Liver (tissue), 3 donors: ENCODE measurements around the gene GLP2R.

Experiments used
- RAD21 ChIP-seq, 2 donors: IDR thresholded peaks; 2 replicates each; pipeline ENCODE4 v1.6.1; 2016; ENCODE audit warnings: antibody characterized with exemption in 2 of 2, mild to moderate bottlenecking in 2 of 2
- TAF1 ChIP-seq: conservative IDR thresholded peaks from 2 replicates; pipeline ENCODE4 v1.6.1; 2016; ENCODE audit warnings: antibody characterized with exemption, mild to moderate bottlenecking
- TF ChIP-seq, protein P1 (sequence below): fragments of 150-350 bp; IDR thresholded peaks from 2 replicates; pipeline ENCODE4 v1.5.1; 2017; ENCODE audit warnings: improper control_type of control experiment, low read depth, low read length; ENCODE audit not compliant: missing input control
- TF ChIP-seq, protein P2 (sequence below): IDR thresholded peaks from 2 replicates; pipeline ENCODE4 v1.6.1; 2016; ENCODE audit warnings: antibody characterized with exemption, mild to moderate bottlenecking
- TF ChIP-seq, protein P3 (sequence below): IDR thresholded peaks from 2 replicates; pipeline ENCODE4 v1.6.1; 2016; ENCODE audit warnings: antibody characterized with exemption
- TF ChIP-seq, protein P4 (sequence below): IDR thresholded peaks from 2 replicates; pipeline ENCODE4 v1.6.1; 2016; ENCODE audit warnings: antibody characterized with exemption
- donor health status: healthy.
- donor health status: healthy.

DNA sequence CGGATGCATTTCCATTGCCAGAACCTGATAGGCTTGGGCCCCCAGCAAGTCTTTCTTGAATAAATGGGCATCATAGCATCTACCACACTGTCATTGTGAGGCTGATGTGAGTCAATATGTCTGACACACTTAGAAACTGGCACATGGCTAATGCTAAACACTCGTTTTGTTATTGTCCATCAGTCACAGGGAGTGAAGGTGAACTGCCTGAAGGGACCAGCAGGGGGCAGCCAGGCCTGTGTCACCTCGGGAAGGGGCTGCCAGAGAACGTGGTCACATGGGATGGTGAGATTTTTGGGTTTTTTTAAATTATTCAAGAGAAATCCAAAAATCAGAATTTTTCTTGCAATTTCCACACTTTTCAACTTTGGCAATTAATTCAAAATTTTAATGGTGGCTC lies 80.2 kb downstream of the GLP2R start:
- TF ChIP-seq, protein P1, sequence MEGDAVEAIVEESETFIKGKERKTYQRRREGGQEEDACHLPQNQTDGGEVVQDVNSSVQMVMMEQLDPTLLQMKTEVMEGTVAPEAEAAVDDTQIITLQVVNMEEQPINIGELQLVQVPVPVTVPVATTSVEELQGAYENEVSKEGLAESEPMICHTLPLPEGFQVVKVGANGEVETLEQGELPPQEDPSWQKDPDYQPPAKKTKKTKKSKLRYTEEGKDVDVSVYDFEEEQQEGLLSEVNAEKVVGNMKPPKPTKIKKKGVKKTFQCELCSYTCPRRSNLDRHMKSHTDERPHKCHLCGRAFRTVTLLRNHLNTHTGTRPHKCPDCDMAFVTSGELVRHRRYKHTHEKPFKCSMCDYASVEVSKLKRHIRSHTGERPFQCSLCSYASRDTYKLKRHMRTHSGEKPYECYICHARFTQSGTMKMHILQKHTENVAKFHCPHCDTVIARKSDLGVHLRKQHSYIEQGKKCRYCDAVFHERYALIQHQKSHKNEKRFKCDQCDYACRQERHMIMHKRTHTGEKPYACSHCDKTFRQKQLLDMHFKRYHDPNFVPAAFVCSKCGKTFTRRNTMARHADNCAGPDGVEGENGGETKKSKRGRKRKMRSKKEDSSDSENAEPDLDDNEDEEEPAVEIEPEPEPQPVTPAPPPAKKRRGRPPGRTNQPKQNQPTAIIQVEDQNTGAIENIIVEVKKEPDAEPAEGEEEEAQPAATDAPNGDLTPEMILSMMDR, result peak; percentile 36
- TF ChIP-seq, protein P2, sequence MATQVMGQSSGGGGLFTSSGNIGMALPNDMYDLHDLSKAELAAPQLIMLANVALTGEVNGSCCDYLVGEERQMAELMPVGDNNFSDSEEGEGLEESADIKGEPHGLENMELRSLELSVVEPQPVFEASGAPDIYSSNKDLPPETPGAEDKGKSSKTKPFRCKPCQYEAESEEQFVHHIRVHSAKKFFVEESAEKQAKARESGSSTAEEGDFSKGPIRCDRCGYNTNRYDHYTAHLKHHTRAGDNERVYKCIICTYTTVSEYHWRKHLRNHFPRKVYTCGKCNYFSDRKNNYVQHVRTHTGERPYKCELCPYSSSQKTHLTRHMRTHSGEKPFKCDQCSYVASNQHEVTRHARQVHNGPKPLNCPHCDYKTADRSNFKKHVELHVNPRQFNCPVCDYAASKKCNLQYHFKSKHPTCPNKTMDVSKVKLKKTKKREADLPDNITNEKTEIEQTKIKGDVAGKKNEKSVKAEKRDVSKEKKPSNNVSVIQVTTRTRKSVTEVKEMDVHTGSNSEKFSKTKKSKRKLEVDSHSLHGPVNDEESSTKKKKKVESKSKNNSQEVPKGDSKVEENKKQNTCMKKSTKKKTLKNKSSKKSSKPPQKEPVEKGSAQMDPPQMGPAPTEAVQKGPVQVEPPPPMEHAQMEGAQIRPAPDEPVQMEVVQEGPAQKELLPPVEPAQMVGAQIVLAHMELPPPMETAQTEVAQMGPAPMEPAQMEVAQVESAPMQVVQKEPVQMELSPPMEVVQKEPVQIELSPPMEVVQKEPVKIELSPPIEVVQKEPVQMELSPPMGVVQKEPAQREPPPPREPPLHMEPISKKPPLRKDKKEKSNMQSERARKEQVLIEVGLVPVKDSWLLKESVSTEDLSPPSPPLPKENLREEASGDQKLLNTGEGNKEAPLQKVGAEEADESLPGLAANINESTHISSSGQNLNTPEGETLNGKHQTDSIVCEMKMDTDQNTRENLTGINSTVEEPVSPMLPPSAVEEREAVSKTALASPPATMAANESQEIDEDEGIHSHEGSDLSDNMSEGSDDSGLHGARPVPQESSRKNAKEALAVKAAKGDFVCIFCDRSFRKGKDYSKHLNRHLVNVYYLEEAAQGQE, result no peak
- TF ChIP-seq, protein P3, sequence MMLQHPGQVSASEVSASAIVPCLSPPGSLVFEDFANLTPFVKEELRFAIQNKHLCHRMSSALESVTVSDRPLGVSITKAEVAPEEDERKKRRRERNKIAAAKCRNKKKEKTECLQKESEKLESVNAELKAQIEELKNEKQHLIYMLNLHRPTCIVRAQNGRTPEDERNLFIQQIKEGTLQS, result no peak
- TF ChIP-seq, protein P4, sequence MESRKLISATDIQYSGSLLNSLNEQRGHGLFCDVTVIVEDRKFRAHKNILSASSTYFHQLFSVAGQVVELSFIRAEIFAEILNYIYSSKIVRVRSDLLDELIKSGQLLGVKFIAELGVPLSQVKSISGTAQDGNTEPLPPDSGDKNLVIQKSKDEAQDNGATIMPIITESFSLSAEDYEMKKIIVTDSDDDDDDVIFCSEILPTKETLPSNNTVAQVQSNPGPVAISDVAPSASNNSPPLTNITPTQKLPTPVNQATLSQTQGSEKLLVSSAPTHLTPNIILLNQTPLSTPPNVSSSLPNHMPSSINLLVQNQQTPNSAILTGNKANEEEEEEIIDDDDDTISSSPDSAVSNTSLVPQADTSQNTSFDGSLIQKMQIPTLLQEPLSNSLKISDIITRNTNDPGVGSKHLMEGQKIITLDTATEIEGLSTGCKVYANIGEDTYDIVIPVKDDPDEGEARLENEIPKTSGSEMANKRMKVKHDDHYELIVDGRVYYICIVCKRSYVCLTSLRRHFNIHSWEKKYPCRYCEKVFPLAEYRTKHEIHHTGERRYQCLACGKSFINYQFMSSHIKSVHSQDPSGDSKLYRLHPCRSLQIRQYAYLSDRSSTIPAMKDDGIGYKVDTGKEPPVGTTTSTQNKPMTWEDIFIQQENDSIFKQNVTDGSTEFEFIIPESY, result no peak
- TF ChIP-seq TAF1, result no peak
- peak in 1 of 2 donors; percentile 32 for TF ChIP-seq RAD21 (IDR thresholded peaks at IDR 0.05)
